ENCODE results near the gene BANK1. TPM values are rescaled to one million over a fixed set of nuclear protein-coding genes. Genes with fewer than 3 reads are reported as not detected.

BANK1 gene
- total RNA-seq, 1 experiment from 2014 or later, result 2.4 TPM

- Histone ChIP-seq H3K27me3 (ENCODE audit: insufficient read depth, low read length) (no peaks in the 10 kb centered on the region), H3K9me3 (ENCODE audit: control insufficient read depth in 1 of 2, insufficient read depth in 1 of 2, low read depth in 1 of 2, low read length in 2 of 2) (no peaks in the 10 kb centered on the region), H2AFZ (ENCODE audit: low read depth, low read length, poor library complexity, severe bottlenecking) (no peak overlapping the region), H3K36me3 (ENCODE audit: control insufficient read depth in 1 of 2, insufficient read depth in 2 of 2, low read length in 2 of 2) (no peaks in the 10 kb centered on the region), H4K20me1 (ENCODE audit: insufficient read depth) (no peaks in the 10 kb centered on the region), H3K4me2 (ENCODE audit: low read length) (no peak overlapping the region), H3K79me2 (ENCODE audit: insufficient read depth, low read length) (no peaks in the 10 kb centered on the region), H3K27ac (ENCODE audit: low read depth, low read length) (no peak overlapping the region), H3K9me2 (ENCODE audit: insufficient read depth) (no peaks in the 10 kb centered on the region), H3K9ac (ENCODE audit: low read length) (no peak overlapping the region), H3K4me1 (ENCODE audit: control insufficient read depth in 1 of 2, insufficient read depth in 2 of 2, low read length in 2 of 2) (no peaks in the 10 kb centered on the region), H3K4me3 (replicated peaks in 1 of 2; ENCODE audit: low read depth in 1 of 2, low read length in 2 of 2) (no peak overlapping the region)
- ChIA-PET POLR2A (no interaction called here), CTCF (no interaction called here), RAD21 (ENCODE audit: low non-redundant PET in 1 of 2, low total read pairs in 2 of 2, uncharacterized antibody in 2 of 2, unreplicated experiment in 2 of 2) (no interaction called here)
- no peak for TF ChIP-seq YY1 (IDR thresholded peaks at IDR 0.05; ENCODE audit: extremely low read depth, insufficient replicate concordance, low read depth, low read length)
- no peak for TF ChIP-seq SIN3A (IDR thresholded peaks at IDR 0.05; ENCODE audit: low read depth)
- no peak for TF ChIP-seq POLR2A (IDR thresholded peaks at IDR 0.05; ENCODE audit: borderline replicate concordance, extremely low read depth, insufficient read depth, insufficient read length)
- no peak for TF ChIP-seq ZBTB33 (IDR thresholded peaks at IDR 0.05; ENCODE audit: extremely low read depth, insufficient replicate concordance, low read length)
- intact Hi-C loops (cut with micrococcal nuclease), result no loop called here
- DNase-seq (ENCODE audit: low read depth, low spot score) (no peak), ATAC-seq (no peak)
- no TSS peak for BruUV-seq (replicated peaks)
These were observed 81.6 kb downstream of the BANK1 start for GRCh38 chr4:101871962-101872676.

- Histone ChIP-seq H3K36me3 (ENCODE audit: control insufficient read depth in 1 of 2, insufficient read depth in 2 of 2, low read length in 2 of 2) (no peaks in the 10 kb centered on the region), H3K79me2 (ENCODE audit: insufficient read depth, low read length) (no peaks in the 10 kb centered on the region), H3K4me3 (replicated peaks in 1 of 2; ENCODE audit: low read depth in 1 of 2, low read length in 2 of 2) (no peak overlapping the region), H3K9ac (ENCODE audit: low read length) (no peak overlapping the region), H2AFZ (ENCODE audit: low read depth, low read length, poor library complexity, severe bottlenecking) (no peak overlapping the region), H3K9me2 (ENCODE audit: insufficient read depth) (no peaks in the 10 kb centered on the region; the same call in 1 of the 2 replicates), H3K9me3 (ENCODE audit: control insufficient read depth in 1 of 2, insufficient read depth in 1 of 2, low read depth in 1 of 2, low read length in 2 of 2) (no peaks in the 10 kb centered on the region), H3K27me3 (ENCODE audit: insufficient read depth, low read length) (no peaks in the 10 kb centered on the region), H3K4me1 (ENCODE audit: control insufficient read depth in 1 of 2, insufficient read depth in 2 of 2, low read length in 2 of 2) (no peaks in the 10 kb centered on the region), H3K4me2 (ENCODE audit: low read length) (no peak overlapping the region), H4K20me1 (ENCODE audit: insufficient read depth) (no peaks in the 10 kb centered on the region), H3K27ac (ENCODE audit: low read depth, low read length) (no peak overlapping the region)
- DNase-seq (ENCODE audit: low read depth, low spot score), result no peak
- POLR2A ChIA-PET, result no interaction called here
- TF ChIP-seq ZNF274 (IDR thresholded peaks at IDR 0.05; ENCODE audit: low read depth, low read length) (no peak), POLR2AphosphoS5 (IDR thresholded peaks at IDR 0.05; ENCODE audit: low read depth, low read length) (no peak), TCF7L2 (IDR thresholded peaks at IDR 0.05; ENCODE audit: borderline replicate concordance, extremely low read depth, insufficient read depth, insufficient read length) (no peak)
- no TSS peak for BruUV-seq (replicated peaks)
- RAD21 ChIA-PET (ENCODE audit: low non-redundant PET in 1 of 2, low total read pairs in 2 of 2, uncharacterized antibody in 2 of 2, unreplicated experiment in 2 of 2), result no interaction called here
- no peak for ATAC-seq
- intact Hi-C loops (cut with micrococcal nuclease), result no loop called here
- CTCF ChIA-PET, result no interaction called here
These were observed 95.0 kb downstream of the BANK1 start for GRCh38 chr4:101885574-101885973.

Measured in HCT116 (cell line).